GM19467 (cell line): Measurements from ENCODE around the gene SPCS2.
A peak's percentile ranks its signal among the peaks of the same experiment; 100 is the strongest.
"Not testable (repeated sequence)": the region's sequence is repeated elsewhere in the genome, so short reads cannot be mapped to it uniquely, and the experiment has no call there.

Experiments
- ATAC-seq: cut with Tn5 transposase; IDR thresholded peaks from one replicate; pipeline ENCODE4 v1.9.1; 2021; ENCODE audit warnings: mild to moderate bottlenecking, moderate library complexity; ENCODE audit not compliant: unreplicated experiment

SPCS2 gene

DNA sequence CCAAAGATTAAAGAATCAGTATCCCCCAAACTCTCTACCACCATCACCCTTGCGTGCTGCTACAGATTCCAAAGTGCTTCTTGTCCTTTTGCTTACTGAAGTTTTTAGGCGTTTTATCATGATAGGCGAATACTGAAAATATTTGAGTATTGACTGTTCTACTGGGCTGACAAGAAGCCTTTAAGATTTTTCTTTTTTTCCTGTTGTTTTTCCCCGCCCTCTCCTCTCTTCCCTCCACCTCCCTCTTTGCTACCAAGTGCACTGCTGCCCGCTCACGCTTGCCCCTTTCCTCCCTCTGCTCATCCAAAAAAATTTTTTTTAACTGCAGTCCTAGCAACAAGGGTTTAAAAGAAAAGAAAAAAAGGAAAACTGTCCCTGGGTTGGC lies 679 bp downstream of the SPCS2 start:
- ATAC-seq = no peak

DNA sequence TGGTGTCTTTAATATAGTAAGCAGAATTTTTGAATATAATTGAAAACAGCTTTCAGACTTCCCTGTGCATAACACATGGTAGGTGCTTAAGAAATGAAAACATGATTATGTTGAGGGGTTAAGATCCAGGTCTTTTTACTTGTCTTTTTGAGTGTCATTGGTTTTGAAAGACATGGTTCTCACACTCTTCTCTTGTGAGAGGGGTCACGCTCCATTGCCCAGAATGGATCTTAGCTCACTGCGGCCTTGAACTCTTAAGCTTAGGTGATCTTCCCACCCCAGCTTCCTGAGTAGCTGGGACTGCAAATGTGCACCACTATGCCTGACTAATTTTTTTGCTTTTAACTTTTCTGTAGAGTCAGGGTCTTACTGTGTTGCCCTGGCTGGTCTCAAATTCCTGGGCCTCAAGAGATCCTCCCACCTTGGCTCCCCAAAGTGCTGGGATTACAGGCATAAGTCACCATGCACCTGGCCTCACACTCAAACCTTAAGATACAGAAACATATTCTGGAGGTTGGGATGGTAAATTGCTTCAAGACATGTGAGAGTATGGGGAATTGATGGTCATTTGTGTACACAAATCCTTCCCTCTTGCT lies 1.4 kb downstream of the SPCS2 start:
- ATAC-seq = no peak

DNA sequence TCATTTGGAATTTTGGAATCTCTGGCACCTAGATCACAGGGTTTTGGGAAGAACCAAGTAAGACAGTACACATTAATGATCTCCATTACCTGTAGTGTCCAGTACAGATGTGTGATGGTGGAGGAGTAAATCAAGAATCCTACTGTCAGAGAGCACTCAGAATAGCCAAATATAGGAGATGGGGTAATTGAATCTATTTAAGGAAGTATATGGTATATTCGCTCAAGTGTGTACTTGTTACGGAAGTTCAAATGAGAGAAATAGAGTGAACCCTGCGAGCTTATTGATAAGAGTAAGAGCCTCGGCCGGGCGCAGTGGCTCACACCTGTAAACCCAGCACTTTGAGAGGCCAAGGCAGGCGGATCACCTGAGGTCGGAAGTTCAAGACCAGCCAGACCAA lies 2.2 kb downstream of the SPCS2 start:
- no peak for ATAC-seq

GRCh38 chr11:74952752-74953151 lies 3.7 kb downstream of the SPCS2 start:
- ATAC-seq = no peak

DNA sequence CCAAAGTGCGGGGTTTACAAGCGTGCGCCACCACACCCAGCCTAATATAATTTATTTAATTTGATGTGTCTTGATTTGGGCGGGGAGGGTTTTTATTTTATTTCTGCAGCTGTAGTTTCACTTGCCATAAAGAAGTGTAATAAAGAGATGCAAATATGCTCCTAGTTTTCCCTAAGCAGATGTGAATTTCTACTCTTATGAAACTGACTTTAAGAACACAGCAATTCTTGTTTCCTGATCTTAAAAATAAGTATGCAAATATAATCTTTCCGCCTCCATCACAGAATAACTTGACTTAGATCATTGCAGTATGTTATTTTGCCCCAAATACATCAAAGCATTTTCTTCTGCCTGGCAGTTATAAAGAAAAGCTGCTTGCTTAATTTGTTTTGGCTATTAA lies 4.4 kb downstream of the SPCS2 start:
- ATAC-seq = no peak

GRCh38 chr11:74954199-74954598 lies 5.1 kb downstream of the SPCS2 start:
- no peak for ATAC-seq

GRCh38 chr11:74956397-74957015 lies 7.4 kb downstream of the SPCS2 start:
- ATAC-seq = no peak

- ATAC-seq = no peak
These were observed 9.0 kb downstream of the SPCS2 start for GRCh38 chr11:74957937-74958629.

- ATAC-seq = not testable (repeated sequence)
These were observed 11.1 kb downstream of the SPCS2 start for GRCh38 chr11:74960128-74960527.

GRCh38 chr11:74966651-74967050 lies 17.6 kb downstream of the SPCS2 start:
- ATAC-seq = no peak

DNA sequence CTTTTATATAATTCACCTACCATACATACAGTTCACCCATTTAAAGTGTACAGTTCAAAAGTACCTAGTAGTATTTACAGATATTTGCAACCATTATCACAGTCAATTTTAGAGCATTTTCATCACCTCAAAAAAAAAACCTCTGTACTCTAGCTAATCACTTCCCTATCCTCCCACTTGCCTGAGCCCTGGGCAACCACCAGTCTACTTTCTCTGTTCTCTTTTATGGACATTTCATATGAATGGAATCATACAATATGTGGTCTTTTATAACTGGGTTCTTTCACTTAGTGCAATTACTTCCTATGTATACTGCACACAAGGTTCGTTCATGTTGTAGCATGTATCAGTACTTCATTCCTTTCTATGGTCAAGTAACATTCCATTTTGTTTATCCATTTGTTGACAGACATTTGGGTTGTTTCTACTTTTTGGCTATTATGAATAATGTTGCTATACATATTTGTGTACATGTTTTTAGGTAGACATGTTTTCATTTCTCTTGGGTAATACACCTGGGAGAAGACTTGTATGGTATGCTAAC lies 21.9 kb downstream of the SPCS2 start:
- no peak for ATAC-seq

DNA sequence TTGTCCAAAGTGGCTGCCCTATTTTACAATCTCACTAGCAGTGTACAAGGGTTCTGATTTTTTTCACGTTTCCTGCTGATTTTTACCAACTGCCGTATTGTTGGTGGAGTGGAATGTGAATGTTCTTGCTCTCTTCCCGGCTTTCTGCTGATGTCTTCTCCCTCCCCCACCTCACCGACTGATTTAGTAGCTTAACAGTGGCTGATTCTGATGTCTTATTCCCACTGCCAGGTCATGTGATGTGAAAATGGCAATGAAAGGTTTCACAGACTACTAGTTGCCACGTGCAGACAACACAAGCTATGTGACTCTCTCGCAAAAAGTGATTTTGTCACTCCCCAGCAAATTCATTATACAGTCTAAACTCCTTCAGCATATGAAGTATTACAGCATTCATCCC lies 22.4 kb downstream of the SPCS2 start:
- ATAC-seq = no peak

GRCh38 chr11:74978041-74978440 lies 29.0 kb downstream of the SPCS2 start:
- no peak for ATAC-seq

GRCh38 chr11:74980634-74981033 lies 31.6 kb downstream of the SPCS2 start:
- ATAC-seq = no peak

- ATAC-seq = no peak
These were observed 32.8 kb downstream of the SPCS2 start for GRCh38 chr11:74981888-74982287.

GRCh38 chr11:74984070-74984469 lies 35.0 kb downstream of the SPCS2 start:
- no peak for ATAC-seq

DNA sequence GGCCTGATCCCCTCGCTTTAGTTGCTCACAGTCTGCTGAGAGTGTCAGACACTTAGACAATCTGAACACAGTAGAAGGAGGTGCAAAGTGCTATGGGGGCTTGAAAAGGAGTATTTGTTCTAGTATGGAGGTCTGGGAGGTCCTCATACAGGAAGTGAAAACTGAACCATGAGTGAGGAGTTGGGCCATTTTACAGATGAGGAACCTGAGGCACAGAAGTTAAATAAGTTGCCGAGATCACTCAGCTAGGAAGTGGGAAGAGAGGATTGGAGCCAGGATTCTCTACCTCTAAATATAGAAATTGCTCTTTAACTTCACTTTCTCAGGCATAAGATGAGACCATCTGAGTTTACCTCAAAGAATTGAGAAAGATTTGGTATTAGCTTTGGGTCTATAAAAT lies 35.7 kb downstream of the SPCS2 start:
- no peak for ATAC-seq

DNA sequence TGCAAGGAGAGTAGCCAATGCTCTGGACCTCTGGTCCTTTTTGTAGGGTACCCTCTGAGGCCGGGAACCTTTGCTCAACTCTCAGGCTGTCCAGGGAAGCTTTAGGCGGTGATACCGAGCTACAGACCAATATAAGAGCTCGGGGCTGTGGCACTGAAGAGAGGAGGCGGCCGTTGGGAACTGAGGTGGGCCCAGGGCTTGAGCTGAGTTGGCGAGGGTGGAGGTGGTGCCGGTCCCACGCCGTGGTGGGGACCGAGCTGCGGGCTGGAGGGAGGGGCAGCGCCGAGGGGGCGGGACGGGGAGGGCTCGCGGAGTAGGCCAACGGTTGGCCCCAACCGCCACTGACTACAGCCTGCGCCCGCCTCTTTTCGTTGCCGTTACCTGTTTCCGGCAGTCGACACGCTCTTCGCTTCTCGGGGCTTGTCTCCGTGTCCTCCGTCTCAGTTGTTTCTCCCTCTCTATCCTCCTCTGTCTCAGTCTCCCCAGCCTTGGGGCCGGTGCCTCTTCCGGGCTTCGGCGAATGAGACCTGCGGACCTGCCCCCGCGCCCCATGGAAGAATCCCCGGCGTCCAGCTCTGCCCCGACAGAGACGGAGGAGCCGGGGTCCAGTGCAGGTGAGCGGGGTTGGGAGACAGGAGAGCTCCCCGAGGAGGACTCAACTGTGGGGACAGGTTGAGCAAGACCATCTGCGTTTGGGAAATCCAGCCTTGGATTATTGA lies 39.6 kb downstream of the SPCS2 start, which contains the start of gene NEU3:
Gene NEU3, plus strand, starts transcription at position 393 of the 719 bp plus-strand sequence. Its CDS starts 128 bp downstream, at position 521.
- ATAC-seq = peak; percentile 82

DNA sequence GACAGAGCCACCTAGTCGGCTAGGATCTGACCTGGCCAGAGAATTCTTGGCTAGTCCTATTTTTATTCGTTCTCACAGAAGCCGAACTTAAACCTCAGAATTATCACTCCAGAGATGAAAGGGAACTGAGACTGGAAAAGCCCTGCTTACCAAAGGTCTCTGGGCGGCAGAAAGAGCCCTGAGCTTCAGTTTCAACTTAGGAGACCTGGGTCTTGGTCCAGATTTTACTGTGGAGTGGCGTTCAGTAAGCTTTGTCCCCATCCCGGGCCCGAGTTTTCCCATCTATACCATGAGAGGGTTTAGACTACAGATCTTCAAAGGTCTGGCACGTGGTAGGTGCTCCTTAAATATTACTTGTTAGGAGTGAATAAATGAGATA lies 40.2 kb downstream of the SPCS2 start:
- no peak for ATAC-seq

- not testable (repeated sequence) for ATAC-seq
These were observed 41.1 kb downstream of the SPCS2 start for GRCh38 chr11:74990150-74990549.

- ATAC-seq = no peak
These were observed 41.9 kb downstream of the SPCS2 start for GRCh38 chr11:74990941-74991340.
